ENCODE measurements around the gene AASDHPPT. TPM values are rescaled to one million over a fixed set of nuclear protein-coding genes. Genes with fewer than 3 reads are reported as not detected.

Gene AASDHPPT
- total RNA-seq, 1 experiment from 2014 or later, result 59.5 TPM

DNA sequence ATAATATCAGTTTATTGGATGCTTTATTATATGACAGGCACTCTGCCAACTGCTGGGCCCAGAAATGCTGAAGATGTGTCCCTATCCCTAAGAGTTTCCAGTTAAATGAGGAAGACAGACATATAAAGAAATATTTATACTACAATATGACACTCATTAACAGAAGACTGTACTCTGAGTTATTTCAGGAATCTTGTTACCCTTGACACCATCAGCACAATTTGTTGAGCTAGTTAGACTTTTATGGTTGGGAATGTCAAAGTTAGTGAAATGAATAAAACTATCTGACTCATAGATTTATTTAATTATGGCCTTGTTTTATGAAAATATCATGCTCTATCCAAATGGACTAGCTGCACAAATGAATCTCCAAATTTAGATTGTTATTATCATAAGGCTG is 29.8 kb upstream of the AASDHPPT start:
- H3K27me3 ChIP-seq (ENCODE audit: insufficient read depth, low read length), result no peaks in the 10 kb centered on the region
- ChIA-PET RAD21 (ENCODE audit: low non-redundant PET in 1 of 2, low total read pairs in 2 of 2, uncharacterized antibody in 2 of 2, unreplicated experiment in 2 of 2) (no interaction called here), POLR2A (no interaction called here), CTCF (no interaction called here)
- H3K79me2 ChIP-seq (ENCODE audit: insufficient read depth, low read length), result no peaks in the 10 kb centered on the region
- DNase-seq (ENCODE audit: low read depth, low spot score), result no peak
- H2AFZ ChIP-seq (ENCODE audit: low read depth, low read length, poor library complexity, severe bottlenecking), result no peak overlapping the region
- no peak overlapping the region for H3K27ac ChIP-seq (ENCODE audit: low read depth, low read length)
- intact Hi-C loops (cut with micrococcal nuclease), result no loop called here
- no peaks in the 10 kb centered on the region for H3K36me3 ChIP-seq (ENCODE audit: control insufficient read depth in 1 of 2, insufficient read depth in 2 of 2, low read length in 2 of 2)
- H3K9ac ChIP-seq (ENCODE audit: low read length), result no peak overlapping the region
- H4K20me1 ChIP-seq (ENCODE audit: insufficient read depth), result no peaks in the 10 kb centered on the region
- ATAC-seq, result no peak
- no peaks in the 10 kb centered on the region for H3K9me3 ChIP-seq (ENCODE audit: control insufficient read depth in 1 of 2, insufficient read depth in 1 of 2, low read depth in 1 of 2, low read length in 2 of 2)
- H3K4me2 ChIP-seq (ENCODE audit: low read length), result no peak overlapping the region
- no TSS peak for BruUV-seq (replicated peaks)
- H3K4me3 ChIP-seq (replicated peaks in 1 of 2; ENCODE audit: low read depth in 1 of 2, low read length in 2 of 2), result no peak overlapping the region
- H3K4me1 ChIP-seq (ENCODE audit: control insufficient read depth in 1 of 2, insufficient read depth in 2 of 2, low read length in 2 of 2), result no peaks in the 10 kb centered on the region
- TF ChIP-seq JUND (IDR thresholded peaks at IDR 0.05) (no peak), RAD21 (IDR thresholded peaks at IDR 0.05; ENCODE audit: low read depth) (no peak), SIN3A (IDR thresholded peaks at IDR 0.05; ENCODE audit: low read depth) (no peak), ELF1 (IDR thresholded peaks at IDR 0.05; ENCODE audit: borderline replicate concordance, low read depth) (no peak), POLR2AphosphoS5 (IDR thresholded peaks at IDR 0.05; ENCODE audit: low read depth, low read length) (no peak), SP1 (IDR thresholded peaks at IDR 0.05; ENCODE audit: low read depth) (no peak), EZH2phosphoT487 (IDR thresholded peaks at IDR 0.05; ENCODE audit: borderline replicate concordance) (no peak), ZFX (IDR thresholded peaks at IDR 0.05) (no peak)
- TF ChIP-seq, protein P1, sequence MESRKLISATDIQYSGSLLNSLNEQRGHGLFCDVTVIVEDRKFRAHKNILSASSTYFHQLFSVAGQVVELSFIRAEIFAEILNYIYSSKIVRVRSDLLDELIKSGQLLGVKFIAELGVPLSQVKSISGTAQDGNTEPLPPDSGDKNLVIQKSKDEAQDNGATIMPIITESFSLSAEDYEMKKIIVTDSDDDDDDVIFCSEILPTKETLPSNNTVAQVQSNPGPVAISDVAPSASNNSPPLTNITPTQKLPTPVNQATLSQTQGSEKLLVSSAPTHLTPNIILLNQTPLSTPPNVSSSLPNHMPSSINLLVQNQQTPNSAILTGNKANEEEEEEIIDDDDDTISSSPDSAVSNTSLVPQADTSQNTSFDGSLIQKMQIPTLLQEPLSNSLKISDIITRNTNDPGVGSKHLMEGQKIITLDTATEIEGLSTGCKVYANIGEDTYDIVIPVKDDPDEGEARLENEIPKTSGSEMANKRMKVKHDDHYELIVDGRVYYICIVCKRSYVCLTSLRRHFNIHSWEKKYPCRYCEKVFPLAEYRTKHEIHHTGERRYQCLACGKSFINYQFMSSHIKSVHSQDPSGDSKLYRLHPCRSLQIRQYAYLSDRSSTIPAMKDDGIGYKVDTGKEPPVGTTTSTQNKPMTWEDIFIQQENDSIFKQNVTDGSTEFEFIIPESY (IDR thresholded peaks at IDR 0.05; ENCODE audit: extremely low read depth, insufficient replicate concordance, low read length), result no peak
- TF ChIP-seq, protein P2, sequence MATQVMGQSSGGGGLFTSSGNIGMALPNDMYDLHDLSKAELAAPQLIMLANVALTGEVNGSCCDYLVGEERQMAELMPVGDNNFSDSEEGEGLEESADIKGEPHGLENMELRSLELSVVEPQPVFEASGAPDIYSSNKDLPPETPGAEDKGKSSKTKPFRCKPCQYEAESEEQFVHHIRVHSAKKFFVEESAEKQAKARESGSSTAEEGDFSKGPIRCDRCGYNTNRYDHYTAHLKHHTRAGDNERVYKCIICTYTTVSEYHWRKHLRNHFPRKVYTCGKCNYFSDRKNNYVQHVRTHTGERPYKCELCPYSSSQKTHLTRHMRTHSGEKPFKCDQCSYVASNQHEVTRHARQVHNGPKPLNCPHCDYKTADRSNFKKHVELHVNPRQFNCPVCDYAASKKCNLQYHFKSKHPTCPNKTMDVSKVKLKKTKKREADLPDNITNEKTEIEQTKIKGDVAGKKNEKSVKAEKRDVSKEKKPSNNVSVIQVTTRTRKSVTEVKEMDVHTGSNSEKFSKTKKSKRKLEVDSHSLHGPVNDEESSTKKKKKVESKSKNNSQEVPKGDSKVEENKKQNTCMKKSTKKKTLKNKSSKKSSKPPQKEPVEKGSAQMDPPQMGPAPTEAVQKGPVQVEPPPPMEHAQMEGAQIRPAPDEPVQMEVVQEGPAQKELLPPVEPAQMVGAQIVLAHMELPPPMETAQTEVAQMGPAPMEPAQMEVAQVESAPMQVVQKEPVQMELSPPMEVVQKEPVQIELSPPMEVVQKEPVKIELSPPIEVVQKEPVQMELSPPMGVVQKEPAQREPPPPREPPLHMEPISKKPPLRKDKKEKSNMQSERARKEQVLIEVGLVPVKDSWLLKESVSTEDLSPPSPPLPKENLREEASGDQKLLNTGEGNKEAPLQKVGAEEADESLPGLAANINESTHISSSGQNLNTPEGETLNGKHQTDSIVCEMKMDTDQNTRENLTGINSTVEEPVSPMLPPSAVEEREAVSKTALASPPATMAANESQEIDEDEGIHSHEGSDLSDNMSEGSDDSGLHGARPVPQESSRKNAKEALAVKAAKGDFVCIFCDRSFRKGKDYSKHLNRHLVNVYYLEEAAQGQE (IDR thresholded peaks at IDR 0.05; ENCODE audit: low read depth), result no peak
- H3K9me2 ChIP-seq (ENCODE audit: insufficient read depth), result no peaks in the 10 kb centered on the region
